ENCODE results near the gene MAML3. TPM values are rescaled to one million over a fixed set of nuclear protein-coding genes. Genes with fewer than 3 reads are reported as not detected.
A peak's percentile ranks its signal among the peaks of the same experiment; 100 is the strongest.

Gene MAML3
- total RNA-seq, 1 donor from 2014 or later = 2.7 TPM

GRCh38 chr4:139896091-139896604, 257.8 kb downstream of the MAML3 start:
- Histone ChIP-seq H3K27me3 (ENCODE audit: control insufficient read depth, insufficient read depth, low read length) (no peaks in the 10 kb centered on the region), H3K36me3 (ENCODE audit: control insufficient read depth, insufficient read depth, low read length) (no peaks in the 10 kb centered on the region)

GRCh38 chr4:139893801-139894200, 260.2 kb downstream of the MAML3 start:
- H3K36me3 ChIP-seq (ENCODE audit: control insufficient read depth, insufficient read depth, low read length) = no peaks in the 10 kb centered on the region
- no peak for DNase-seq (ENCODE audit: low read depth)
- no peak for TF ChIP-seq CTCF (IDR thresholded peaks at IDR 0.05; ENCODE audit: insufficient read depth, low read length, poor library complexity, severe bottlenecking)
- no peaks in the 10 kb centered on the region for H3K27me3 ChIP-seq (ENCODE audit: control insufficient read depth, insufficient read depth, low read length)
- H3K4me3 ChIP-seq (ENCODE audit: low read depth, low read length) = no peak overlapping the region

More at GRCh38 chr4:139896091-139896604, 257.8 kb downstream of the MAML3 start:
- no peak overlapping the region for H3K4me3 ChIP-seq (ENCODE audit: low read depth, low read length)
- no peak for DNase-seq (ENCODE audit: low read depth)
- TF ChIP-seq CTCF (IDR thresholded peaks at IDR 0.05; ENCODE audit: insufficient read depth, low read length, poor library complexity, severe bottlenecking) = no peak

GRCh38 chr4:139892973-139893736, 260.8 kb downstream of the MAML3 start:
- no peaks in the 10 kb centered on the region for H3K36me3 ChIP-seq (ENCODE audit: control insufficient read depth, insufficient read depth, low read length)
- peak; percentile 3 for TF ChIP-seq CTCF (IDR thresholded peaks at IDR 0.05; ENCODE audit: insufficient read depth, low read length, poor library complexity, severe bottlenecking)
- DNase-seq (ENCODE audit: low read depth) = peak; percentile 74
- H3K27me3 ChIP-seq (ENCODE audit: control insufficient read depth, insufficient read depth, low read length) = no peaks in the 10 kb centered on the region
- no peak overlapping the region for H3K4me3 ChIP-seq (ENCODE audit: low read depth, low read length)

GRCh38 chr4:139890816-139891215, 263.2 kb downstream of the MAML3 start:
- no peak for DNase-seq (ENCODE audit: low read depth)
- no peaks in the 10 kb centered on the region for H3K27me3 ChIP-seq (ENCODE audit: control insufficient read depth, insufficient read depth, low read length)
- TF ChIP-seq CTCF (IDR thresholded peaks at IDR 0.05; ENCODE audit: insufficient read depth, low read length, poor library complexity, severe bottlenecking) = no peak
- H3K4me3 ChIP-seq (ENCODE audit: low read depth, low read length) = no peak overlapping the region
- H3K36me3 ChIP-seq (ENCODE audit: control insufficient read depth, insufficient read depth, low read length) = no peaks in the 10 kb centered on the region

- DNase-seq (ENCODE audit: low read depth) = no peak
- TF ChIP-seq CTCF (IDR thresholded peaks at IDR 0.05; ENCODE audit: insufficient read depth, low read length, poor library complexity, severe bottlenecking) = no peak
- no peaks in the 10 kb centered on the region for H3K27me3 ChIP-seq (ENCODE audit: control insufficient read depth, insufficient read depth, low read length)
- H3K4me3 ChIP-seq (ENCODE audit: low read depth, low read length) = no peak overlapping the region
- H3K36me3 ChIP-seq (ENCODE audit: control insufficient read depth, insufficient read depth, low read length) = no peaks in the 10 kb centered on the region
Observed at GRCh38 chr4:139889901-139890300, 264.1 kb downstream of the MAML3 start.

Measured in kidney epithelial cell (primary cell).